Neural progenitor cell (in vitro differentiated cells): ENCODE results near the gene TPD52L1.

Experiments
- EZH2phosphoT487 ChIP-seq: fragments of 200-600 bp; sonication (generic); IDR thresholded peaks from 2 replicates; pipeline ENCODE4 v1.6.1; 2017; ENCODE audit warnings: antibody characterized with exemption
- TF ChIP-seq, protein P1 (sequence below): fragments of 200-600 bp; sonication (generic); IDR thresholded peaks from 2 replicates; pipeline ENCODE4 v1.5.1; 2017; ENCODE audit warnings: antibody characterized with exemption, mild to moderate bottlenecking

DNA sequence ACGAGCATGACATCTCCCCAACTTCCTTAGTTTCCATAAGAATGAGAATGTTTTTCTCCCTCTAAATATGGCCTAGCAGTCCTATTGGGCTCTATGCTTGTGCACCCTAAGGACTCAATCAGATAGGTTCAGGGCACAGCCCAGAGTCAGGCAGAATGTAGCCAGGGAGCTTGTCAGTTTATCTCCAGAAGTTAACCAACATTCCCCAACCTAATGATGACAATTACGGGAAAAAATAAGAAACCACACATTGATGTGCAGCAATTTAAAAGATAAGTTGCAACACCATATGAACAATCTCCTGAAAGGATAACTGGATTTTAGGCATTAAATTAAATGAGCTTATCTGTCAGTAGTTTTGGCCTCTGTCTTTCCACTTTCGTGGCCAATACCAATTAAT is 77.1 kb downstream of the TPD52L1 start:
- no peak for TF ChIP-seq EZH2phosphoT487
- TF ChIP-seq, protein P1, sequence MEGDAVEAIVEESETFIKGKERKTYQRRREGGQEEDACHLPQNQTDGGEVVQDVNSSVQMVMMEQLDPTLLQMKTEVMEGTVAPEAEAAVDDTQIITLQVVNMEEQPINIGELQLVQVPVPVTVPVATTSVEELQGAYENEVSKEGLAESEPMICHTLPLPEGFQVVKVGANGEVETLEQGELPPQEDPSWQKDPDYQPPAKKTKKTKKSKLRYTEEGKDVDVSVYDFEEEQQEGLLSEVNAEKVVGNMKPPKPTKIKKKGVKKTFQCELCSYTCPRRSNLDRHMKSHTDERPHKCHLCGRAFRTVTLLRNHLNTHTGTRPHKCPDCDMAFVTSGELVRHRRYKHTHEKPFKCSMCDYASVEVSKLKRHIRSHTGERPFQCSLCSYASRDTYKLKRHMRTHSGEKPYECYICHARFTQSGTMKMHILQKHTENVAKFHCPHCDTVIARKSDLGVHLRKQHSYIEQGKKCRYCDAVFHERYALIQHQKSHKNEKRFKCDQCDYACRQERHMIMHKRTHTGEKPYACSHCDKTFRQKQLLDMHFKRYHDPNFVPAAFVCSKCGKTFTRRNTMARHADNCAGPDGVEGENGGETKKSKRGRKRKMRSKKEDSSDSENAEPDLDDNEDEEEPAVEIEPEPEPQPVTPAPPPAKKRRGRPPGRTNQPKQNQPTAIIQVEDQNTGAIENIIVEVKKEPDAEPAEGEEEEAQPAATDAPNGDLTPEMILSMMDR: no peak
